NCI-H1694 treated with DMSO at 0.1 percent for 48 hours (cell line): Measurements from ENCODE around the gene ENAH.

Source experiments
- DNase-seq: peaks from one replicate; lab custom pipeline; 2025; lab: John Stamatoyannopoulos, UW

Gene ENAH

DNA sequence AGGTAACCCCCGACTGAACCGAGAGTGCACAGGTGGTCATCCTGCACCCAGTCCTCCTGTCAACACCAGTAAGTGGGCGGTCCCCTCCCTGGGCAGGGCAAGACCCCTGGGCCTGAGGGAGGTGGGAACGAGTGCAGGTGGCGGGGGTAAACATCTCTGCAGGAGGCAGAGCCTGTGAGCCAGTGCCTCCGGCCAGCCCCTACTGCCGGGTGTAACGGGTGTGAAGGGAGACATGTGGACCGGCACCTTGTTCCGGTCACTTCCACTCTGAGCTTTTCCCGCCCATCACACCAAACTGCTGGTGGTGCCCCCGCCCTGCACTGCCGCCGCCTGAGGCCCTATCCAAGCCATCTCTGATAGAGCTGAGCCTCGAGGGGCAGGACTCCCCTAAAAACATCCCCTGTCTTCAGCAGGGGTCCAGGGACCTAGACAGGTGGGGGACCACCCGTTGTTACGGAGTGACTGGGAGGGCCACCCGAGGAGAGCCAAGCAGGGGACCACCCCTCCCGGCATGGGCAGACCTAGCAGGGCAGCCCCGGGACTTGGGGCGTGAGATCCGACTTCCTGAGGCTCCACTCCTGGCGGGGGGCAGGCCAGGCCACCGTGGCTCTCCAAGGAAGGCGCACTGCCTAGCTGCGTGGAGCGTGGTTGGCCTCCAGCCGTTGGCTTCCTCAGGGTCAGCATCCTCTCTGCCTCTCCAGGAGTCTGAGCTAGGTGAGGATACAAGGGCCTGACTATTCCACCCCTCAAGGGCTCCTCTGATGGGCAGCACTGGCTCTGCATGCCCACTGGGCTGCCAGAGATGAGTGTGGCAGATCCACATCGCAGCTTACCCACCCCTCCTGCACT is 181.2 kb downstream of the ENAH start:
- no peak for DNase-seq

- no peak for DNase-seq
Observed at GRCh38 chr1:225471109-225471452, 181.8 kb downstream of the ENAH start.

DNA sequence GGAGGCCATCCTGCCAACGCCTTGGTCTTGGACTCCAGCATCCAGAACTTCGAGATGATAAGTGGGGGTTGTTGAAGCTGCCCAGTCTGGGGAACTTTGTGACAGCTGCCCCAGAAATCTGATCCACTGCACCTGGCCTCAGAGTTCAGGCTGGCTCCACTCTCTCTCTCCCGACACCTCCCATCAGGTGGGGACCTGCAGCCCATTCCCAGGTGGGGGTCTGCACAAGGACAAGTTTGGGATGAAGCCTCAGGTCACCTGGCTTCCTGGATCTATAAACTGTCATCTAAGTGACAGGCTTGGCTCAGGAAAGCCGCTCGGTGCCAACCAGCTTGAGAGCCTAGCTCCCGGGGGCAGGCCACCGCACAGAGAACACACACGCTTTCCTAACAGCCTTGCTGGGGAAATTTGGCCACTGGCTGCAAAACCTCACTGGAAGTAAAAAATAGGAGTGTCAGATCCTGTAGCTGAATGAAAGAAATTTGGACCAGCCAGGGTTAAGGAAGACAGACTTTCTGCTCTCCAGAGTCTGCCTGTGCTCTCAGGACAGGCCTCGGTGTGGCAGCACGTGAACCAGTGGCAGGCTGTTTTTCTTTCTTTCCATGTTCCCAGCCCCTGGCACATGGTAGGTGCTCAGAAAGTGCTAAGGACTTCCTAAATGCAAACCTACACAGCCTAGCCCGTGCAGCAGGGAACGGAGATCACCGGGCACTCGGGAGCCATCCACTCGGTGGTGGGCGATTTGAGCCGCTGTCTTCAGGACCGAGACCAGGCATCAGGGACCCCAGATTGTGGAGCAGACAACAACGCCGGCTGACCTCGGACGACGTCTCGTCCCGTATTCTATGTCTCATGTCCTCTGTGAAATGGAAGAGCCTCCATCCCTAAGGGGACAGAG is 182.5 kb downstream of the ENAH start:
- DNase-seq = no peak

DNA sequence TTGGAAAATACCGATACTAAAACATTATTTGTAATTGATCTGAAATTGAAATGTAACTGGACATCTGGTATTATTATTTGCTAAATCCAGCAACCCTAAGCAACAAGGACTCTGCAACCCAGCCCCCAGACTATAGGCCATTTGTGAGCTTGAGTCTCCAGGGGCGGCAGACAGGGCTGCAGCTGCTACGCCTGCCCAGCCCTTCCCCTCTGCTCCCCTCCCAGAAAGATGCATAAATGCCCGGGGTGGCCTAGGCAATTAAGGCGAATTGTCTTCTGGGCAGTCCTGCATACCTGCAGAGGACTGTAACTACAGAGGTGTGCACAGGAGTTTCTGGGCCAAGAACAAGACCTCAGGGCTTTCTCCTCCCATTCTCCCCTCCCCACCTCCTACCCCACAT is 183.9 kb downstream of the ENAH start:
- no peak for DNase-seq

DNA sequence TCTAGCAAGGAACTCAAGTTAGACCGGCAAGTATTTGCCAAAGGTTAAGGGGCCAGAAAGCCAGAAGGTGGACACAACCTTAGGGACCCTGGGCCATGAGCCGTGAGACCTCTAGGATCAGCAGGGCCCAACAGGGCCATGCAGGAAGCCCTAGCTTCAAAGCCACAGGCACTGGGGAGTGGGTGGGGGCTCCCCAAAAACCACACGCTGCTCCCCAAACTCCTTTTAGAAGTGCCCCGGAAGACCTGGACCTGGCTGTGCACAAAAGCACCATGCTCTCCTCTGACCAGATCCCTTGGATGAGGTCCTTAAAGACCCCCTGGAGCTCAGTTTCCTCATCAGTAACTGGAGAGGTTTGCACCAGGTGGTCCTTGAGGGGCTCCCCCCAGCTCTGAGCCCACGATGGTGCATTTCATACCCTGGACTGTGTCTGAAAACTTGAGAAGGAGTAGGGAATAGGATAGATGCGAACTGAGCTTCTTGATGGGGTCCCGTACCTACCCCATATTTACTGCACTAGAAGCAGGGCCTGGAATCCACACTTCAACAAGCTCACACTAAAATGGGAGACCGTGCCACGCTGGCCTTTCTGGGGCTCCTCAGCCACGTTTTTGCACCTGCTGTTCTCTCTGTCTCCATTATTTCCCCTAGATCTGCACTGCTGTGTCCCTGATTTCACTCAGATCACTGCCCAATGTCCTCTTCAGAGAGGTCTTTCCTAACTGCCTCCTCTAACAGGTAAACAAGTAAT is 184.5 kb downstream of the ENAH start:
- DNase-seq = no peak

- no peak for DNase-seq
Observed at GRCh38 chr1:225467193-225468020, 185.5 kb downstream of the ENAH start.

DNA sequence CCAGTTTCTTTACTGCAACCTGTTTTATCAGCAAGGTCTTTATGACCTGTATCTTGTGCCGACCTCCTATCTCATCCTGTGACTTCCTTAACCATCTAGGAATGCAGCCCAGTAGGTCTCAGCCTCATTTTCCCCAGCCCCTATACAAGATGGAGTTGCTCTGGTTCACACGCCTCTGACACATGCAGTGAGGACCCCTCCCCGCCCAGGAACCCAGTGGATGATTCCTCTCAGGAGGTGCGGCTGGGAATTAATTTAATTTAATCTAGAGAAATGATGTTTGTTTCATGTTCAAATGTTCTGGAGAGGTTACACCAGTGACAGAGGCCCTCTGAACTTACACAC is 186.1 kb downstream of the ENAH start:
- no peak for DNase-seq

- no peak for DNase-seq
Observed at GRCh38 chr1:225465793-225466517, 187.0 kb downstream of the ENAH start.

DNA sequence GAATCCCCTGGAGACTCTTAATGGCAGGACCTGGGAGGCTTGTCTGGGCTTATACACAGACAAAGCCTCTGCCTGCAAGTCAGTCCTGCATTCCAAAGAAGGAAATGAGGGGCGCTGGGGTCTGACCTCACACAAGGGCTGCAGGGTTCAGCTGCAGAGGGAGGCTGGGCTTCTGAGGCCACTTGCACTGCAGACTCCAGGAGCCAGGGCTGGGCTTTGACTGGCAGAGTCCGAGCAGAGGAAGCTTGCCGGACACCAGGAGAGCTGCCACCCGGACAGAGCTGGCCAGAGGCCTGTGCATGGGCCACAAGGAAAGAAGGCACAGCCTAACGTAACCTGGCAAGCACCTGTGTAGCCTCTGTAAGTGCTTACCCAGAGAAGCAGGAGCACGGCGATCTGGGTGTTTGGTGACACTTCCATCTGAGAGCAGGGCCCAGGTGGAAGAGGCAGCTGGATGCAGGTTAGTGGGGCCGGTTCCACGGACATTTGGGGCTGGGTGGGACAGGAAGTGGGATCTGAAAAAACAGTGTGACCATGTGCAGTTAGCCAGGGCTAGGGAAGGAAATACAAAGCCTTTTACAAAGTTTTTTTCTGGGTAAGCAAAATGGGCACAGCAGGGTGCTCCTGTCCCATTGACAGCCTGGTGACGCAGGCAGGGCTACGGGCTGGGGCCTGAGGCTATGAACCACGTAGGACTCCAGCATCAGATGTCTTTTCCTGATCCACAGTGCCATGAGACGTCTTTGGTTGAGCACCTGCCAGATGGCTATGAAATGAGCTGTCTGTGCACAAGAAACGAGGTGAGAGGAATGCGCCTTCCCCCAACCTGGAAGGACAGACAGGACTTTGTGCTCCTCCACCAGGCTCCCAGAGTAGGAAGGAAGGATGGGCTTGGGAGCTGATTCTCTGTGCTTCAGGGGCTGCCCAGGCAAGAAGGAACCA is 187.8 kb downstream of the ENAH start:
- DNase-seq = no peak

DNA sequence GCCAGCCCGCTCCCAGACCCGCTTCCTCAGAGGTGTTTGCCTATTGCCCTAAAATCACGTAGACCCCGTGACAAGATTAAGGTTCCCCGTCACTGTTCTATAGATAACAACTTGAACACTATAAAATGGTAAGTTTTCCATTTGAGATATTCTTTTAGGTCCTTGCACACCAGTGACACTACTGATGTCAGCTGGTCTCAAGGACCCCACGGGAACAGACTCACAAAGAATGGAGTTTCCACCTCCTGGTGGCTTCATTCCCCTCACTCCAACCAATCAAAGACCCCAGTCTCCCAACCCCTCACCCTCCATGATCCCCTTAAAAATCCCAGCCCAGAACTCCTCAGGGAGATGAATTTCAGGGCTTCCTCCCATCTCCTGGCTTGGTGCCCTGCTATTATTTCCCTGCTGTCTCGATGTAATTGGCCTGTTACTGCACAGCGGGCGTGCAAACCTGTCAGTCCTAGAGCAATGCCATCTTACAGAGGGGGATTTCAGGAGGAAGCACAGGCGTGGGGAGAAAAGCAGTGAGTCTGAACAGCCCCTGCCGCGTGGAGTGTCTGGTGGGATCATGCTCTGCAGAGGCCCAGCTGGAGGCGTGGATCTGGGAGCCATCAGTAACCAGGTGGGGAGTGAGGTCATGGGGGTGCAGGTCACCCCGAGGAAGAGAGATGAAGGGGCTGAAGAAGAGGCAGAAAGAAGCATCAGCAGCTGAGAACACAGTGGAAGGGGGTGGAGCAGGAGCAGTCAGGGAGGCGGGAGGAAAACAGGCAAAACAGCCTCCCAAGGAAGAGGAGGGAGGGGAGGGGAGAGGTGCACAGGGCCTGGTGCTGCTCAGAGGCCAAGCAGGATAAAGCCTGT is 190.0 kb downstream of the ENAH start:
- DNase-seq = peak; percentile 88

- DNase-seq = no peak
Observed at GRCh38 chr1:225462429-225462713, 190.6 kb downstream of the ENAH start.

DNA sequence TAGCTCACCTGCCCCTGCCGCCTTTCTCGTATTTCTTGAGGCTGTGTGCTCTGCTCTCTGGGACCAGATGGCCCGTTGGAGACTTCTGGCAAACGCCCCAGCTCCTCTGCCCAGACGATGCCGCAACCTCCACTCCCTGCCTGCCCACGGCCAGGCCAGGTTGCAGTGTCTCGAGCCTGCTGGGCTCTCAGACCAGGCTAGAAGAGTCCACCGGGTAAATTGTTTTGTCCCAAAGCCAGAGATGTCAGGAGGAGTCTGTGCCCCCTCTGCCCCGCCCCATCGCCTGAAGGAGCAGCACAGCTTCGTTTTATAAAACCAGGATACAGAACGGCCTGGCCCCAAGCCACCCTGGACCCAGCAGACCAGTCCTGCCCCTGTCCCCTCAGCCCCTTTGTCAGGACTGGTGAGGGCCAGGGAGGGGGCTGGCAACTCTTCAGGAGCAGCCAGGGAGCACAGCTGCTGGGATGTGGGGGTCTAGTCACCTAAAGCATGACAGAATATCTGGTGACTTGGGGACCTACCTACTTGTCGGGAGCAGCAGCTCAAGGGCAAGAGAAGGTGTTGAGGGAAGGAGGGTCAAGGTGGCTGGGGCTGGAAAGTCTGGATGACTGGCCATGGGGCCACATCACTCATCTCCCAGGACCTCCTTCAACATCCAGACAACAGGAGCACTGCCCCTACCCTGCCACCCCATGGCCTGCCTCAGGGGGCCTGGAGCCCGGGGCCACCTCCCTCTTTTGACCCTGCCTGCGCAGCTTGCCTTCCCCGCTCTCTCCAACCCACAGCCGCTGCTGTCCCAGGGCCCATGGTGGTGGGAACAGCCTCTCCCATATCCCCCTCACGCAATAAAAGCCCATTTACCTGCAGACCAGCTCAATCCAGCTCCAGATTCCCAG is 191.1 kb downstream of the ENAH start:
- DNase-seq = peak; percentile 26

DNA sequence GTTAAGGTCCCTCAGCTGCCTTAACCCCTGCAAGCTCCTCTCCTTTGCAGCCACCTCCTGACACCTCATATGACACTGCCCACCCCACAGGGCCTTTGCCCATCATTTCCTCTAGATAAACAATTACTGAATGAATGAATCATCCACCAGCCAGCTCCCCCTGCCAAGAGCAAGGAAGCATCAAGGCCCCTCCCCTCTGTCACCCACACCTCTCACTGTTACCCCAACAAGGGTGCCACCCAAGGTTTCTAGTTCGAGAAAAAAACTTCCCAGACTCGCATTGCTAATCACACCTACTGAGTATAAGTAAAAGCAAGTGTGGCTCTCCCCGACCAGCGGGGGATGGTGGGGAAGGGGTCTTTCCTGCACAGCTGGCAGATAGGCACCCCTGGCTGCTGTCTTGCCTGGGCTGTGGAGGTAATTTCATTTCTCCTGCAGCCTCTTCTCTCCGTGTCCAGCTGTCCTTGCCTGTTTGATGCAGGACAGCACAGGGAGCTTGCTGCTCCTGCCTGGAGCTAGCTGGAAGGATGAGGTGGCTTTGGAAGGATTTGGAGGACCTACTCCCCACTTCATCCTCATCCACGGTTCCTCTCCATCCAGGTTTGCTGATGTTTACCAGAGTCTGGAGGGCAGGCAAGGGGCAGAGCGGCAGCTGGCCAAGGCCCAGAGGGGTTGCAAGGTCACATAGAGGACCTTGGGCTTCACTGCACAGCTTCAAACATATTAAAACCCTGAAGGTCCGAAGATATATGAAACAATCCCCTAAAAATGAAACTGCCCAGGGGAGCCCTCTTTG is 192.0 kb downstream of the ENAH start:
- DNase-seq = no peak

DNA sequence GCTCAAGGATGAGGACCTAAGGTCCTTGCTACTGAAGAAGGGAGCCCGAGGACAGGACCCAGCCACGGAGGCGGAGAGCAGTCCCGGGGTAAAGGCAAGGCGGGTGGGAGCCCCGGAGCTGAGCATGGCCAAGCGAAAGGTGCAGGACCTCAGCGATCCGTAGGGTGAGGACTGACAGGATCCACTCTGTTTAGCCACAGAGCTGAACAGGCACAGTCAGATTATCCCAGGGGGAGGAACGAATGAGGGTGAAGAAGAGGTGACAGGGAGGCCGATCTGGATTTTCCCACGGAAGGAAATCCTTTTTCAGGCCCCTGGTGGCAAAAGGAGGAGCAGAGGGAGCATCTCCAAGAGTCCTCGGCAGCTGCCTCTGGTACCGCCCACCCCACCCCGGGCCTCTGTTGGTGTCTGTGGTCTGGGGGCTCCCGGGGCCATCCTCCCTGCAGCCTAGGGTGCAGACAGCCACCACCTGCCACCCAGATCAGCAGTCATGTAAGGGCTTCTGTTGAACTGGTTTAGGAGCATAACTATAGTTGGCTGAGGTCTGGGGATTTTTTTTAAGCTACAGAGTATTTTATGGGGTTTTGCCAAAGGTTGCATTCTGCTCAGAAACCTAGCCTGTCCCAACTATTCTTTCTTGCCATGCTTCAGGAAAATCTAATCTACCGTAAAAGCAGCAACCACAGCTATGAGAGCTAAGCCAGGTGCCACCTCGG is 192.7 kb downstream of the ENAH start:
- DNase-seq = peak; percentile 39

DNA sequence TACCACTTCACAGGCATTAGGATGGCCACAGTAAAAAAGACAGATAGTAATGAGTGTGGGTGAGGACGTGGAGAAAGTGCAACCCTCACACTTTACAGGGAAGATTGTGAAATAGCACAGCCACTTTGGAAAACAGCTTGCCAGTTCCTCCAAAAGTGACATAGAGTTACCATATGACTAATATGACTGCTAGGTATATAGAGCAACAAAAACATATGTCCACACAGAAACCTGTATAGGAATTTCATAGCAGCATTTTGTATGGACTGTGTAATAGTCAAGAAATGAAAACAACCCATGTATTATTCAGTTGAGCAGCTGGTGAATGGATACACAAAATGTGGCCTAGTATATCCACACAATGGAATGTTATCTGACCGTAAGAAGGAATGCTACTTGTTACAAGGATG is 194.7 kb downstream of the ENAH start:
- DNase-seq = no peak

DNA sequence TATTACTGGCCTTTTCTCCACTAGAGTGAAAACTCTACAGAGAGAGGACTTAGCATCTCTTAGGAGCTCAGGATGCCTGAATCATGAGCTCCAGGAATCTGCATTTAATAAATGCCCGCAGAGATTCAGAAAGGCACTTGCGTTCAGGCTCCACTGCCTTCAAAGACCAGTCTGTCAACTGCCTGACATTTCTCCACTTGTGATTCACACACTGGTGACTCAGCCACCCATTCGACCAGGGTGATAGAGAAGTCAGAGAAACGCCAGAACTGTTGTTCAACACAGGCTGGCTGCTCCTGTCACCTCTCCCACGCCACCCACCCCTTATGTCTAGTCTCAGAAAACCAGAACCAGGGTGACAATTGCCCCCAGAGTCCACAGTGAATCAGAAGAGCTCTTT is 198.2 kb downstream of the ENAH start:
- DNase-seq = no peak
